Hepatocyte (in vitro differentiated cells): ENCODE data around the gene ENGASE. TPM values are rescaled to one million over a fixed set of nuclear protein-coding genes. Genes with fewer than 3 reads are reported as not detected.
A peak's percentile ranks its signal among the peaks of the same experiment; 100 is the strongest.

Source experiments
- DNase-seq: peaks from one replicate; pipeline ENCODE4 v3.0.0-alpha.2; 2016; ENCODE audit warnings: low spot score
- H2AFZ ChIP-seq: fragments of 200-600 bp; sonication (generic); 2 replicates; pipeline ENCODE4 v1.6.0; 2016; ENCODE audit warnings: antibody characterized with exemption, mild to moderate bottlenecking
- H3K27ac ChIP-seq: fragments of 200-600 bp; sonication (generic); 2 replicates; pipeline ENCODE4 v1.5.1; 2016; ENCODE audit warnings: mild to moderate bottlenecking
- H3K27me3 ChIP-seq: fragments of 200-600 bp; sonication (generic); 2 replicates; pipeline ENCODE4 v1.6.1; 2016
- H3K36me3 ChIP-seq: fragments of 200-600 bp; sonication (generic); replicated peaks from 2 replicates; pipeline ENCODE4 v1.5.1; 2016; ENCODE audit warnings: low read depth; ENCODE audit not compliant: insufficient read depth
- H3K4me1 ChIP-seq: fragments of 200-600 bp; sonication (generic); 2 replicates; pipeline ENCODE4 v1.5.1; 2016; ENCODE audit warnings: mild to moderate bottlenecking, moderate library complexity; ENCODE audit not compliant: insufficient read depth
- H3K4me2 ChIP-seq: fragments of 200-600 bp; sonication (generic); 2 replicates; pipeline ENCODE4 v1.6.0; 2016
- H3K4me3 ChIP-seq: fragments of 200-600 bp; sonication (generic); 2 replicates; pipeline ENCODE4 v1.5.1; 2016; ENCODE audit warnings: mild to moderate bottlenecking
- H3K79me2 ChIP-seq: fragments of 200-600 bp; sonication (generic); 2 replicates; pipeline ENCODE4 v1.6.0; 2017; ENCODE audit warnings: mild to moderate bottlenecking
- H3K9me2 ChIP-seq: fragments of 200-600 bp; sonication (generic); replicated peaks from 2 replicates; pipeline ENCODE4 v1.6.0; 2017; ENCODE audit warnings: mild to moderate bottlenecking; ENCODE audit not compliant: insufficient read depth
- H3K9me3 ChIP-seq: fragments of 200-600 bp; sonication (generic); 2 replicates; pipeline ENCODE4 v1.5.1; 2016; ENCODE audit warnings: low read depth, mild to moderate bottlenecking
- H4K20me1 ChIP-seq: fragments of 200-600 bp; sonication (generic); 2 replicates; pipeline ENCODE4 v1.6.0; 2016; ENCODE audit warnings: mild to moderate bottlenecking; ENCODE audit not compliant: insufficient read depth, poor library complexity, severe bottlenecking
- CTCF ChIP-seq: fragments of 200-600 bp; sonication (generic); IDR thresholded peaks from 2 replicates; pipeline ENCODE4 v1.5.1; 2016; ENCODE audit warnings: antibody characterized with exemption, mild to moderate bottlenecking; ENCODE audit not compliant: poor library complexity
- EZH2 ChIP-seq: fragments of 200-600 bp; sonication (generic); IDR thresholded peaks from 2 replicates; pipeline ENCODE4 v1.6.1; 2016; ENCODE audit warnings: antibody characterized with exemption, mild to moderate bottlenecking, borderline replicate concordance
- EZH2phosphoT487 ChIP-seq: fragments of 200-600 bp; sonication (generic); IDR thresholded peaks from one replicate; pipeline ENCODE4 v1.6.1; 2018; ENCODE audit warnings: antibody characterized with exemption, mild to moderate bottlenecking, low read depth, moderate library complexity; ENCODE audit not compliant: unreplicated experiment, severe bottlenecking
- WGBS: methylation state at CpG from one replicate; pipeline ENCODE4 v1.1.6; 2016; ENCODE audit warnings: low lambda C conversion rate; ENCODE audit errors: missing lambda C conversion rate; 5-methylcytosine and 5-hydroxymethylcytosine counted together
- polyA plus RNA-seq: library from polyadenylated mRNA; unstranded; fragments of >200 nt; fragmentation: Nextera tagmentation; extraction: Ambion mirVana; gene quantifications from 2 replicates; pipeline ENCODE4 v1.2.1, GENCODE V29; 2016
- total RNA-seq: library from RNA; depleted of rRNA; stranded (reverse); fragments of >200 nt; gene quantifications from 2 replicates; pipeline ENCODE4 v1.2.3, GENCODE V29; 2014

ENGASE gene
- total and polyA plus RNA-seq, 2 experiments from 2014 or later: 24.4 to 34.0 TPM

- Histone ChIP-seq H3K4me2 (no peak overlapping the region), H2AFZ (no peak overlapping the region), H3K36me3 (no peaks in the 10 kb centered on the region), H3K27ac (no peak overlapping the region), H3K4me3 (no peak overlapping the region), H4K20me1 (no peaks in the 10 kb centered on the region), H3K27me3 (peaks cover 9% of the 10 kb centered on the region), H3K9me3 (no peaks in the 10 kb centered on the region), H3K9me2 (no peaks in the 10 kb centered on the region), H3K4me1 (no peaks in the 10 kb centered on the region), H3K79me2 (no peaks in the 10 kb centered on the region)
- DNase-seq: no peak
- TF ChIP-seq EZH2phosphoT487: no peak
- no peak for TF ChIP-seq CTCF
- TF ChIP-seq EZH2: no peak
- WGBS: 82% methylated on average over 18 of the region's 22 CpGs
These were observed 50.9 kb downstream of the ENGASE start for GRCh38 chr17:79125503-79125902.

- DNase-seq: no peak
- Histone ChIP-seq H3K27me3 (peaks cover 9% of the 10 kb centered on the region), H2AFZ (no peak overlapping the region), H3K79me2 (no peaks in the 10 kb centered on the region), H3K36me3 (no peaks in the 10 kb centered on the region), H4K20me1 (no peaks in the 10 kb centered on the region), H3K9me2 (no peaks in the 10 kb centered on the region), H3K27ac (no peak overlapping the region), H3K4me1 (no peaks in the 10 kb centered on the region), H3K4me3 (no peak overlapping the region), H3K9me3 (no peaks in the 10 kb centered on the region), H3K4me2 (no peak overlapping the region)
- 54% methylated on average over 12 of the region's 12 CpGs for WGBS
- TF ChIP-seq EZH2phosphoT487 (no peak), CTCF (peak; percentile 22)
These were observed 51.5 kb downstream of the ENGASE start for GRCh38 chr17:79126139-79126538.

GRCh38 chr17:79127534-79128135 is 53.0 kb downstream of the ENGASE start:
- Histone ChIP-seq H3K4me3 (no peak overlapping the region), H3K27ac (no peak overlapping the region), H3K36me3 (no peaks in the 10 kb centered on the region), H3K9me2 (no peaks in the 10 kb centered on the region), H3K4me1 (no peaks in the 10 kb centered on the region), H2AFZ (no peak overlapping the region), H3K4me2 (no peak overlapping the region), H4K20me1 (no peaks in the 10 kb centered on the region), H3K27me3 (peaks cover 9% of the 10 kb centered on the region), H3K79me2 (no peaks in the 10 kb centered on the region), H3K9me3 (no peaks in the 10 kb centered on the region)
- TF ChIP-seq EZH2phosphoT487: no peak
- no peak for TF ChIP-seq CTCF
- 84% methylated on average over 23 of the region's 23 CpGs for WGBS
- no peak for DNase-seq

- Histone ChIP-seq H3K27me3 (peaks cover 9% of the 10 kb centered on the region), H3K9me2 (no peaks in the 10 kb centered on the region), H3K4me2 (no peak overlapping the region), H3K4me1 (no peaks in the 10 kb centered on the region), H2AFZ (no peak overlapping the region), H3K4me3 (no peak overlapping the region), H3K36me3 (no peaks in the 10 kb centered on the region), H3K27ac (no peak overlapping the region), H3K79me2 (no peaks in the 10 kb centered on the region), H4K20me1 (no peaks in the 10 kb centered on the region), H3K9me3 (no peaks in the 10 kb centered on the region)
- no peak for TF ChIP-seq CTCF
- TF ChIP-seq EZH2: no peak
- TF ChIP-seq EZH2phosphoT487: no peak
- 86% methylated on average over 4 of the region's 4 CpGs for WGBS
- DNase-seq: no peak
These were observed 54.9 kb downstream of the ENGASE start for GRCh38 chr17:79129523-79129922.
